GM19452 (cell line): ENCODE results near the gene RBM33.

Experiments
- ATAC-seq: cut with Tn5 transposase; IDR thresholded peaks from one replicate; pipeline ENCODE4 v1.9.1; 2021; ENCODE audit not compliant: unreplicated experiment

The RBM33 gene

GRCh38 chr7:155660059-155660757, 15.7 kb downstream of the RBM33 start:
- ATAC-seq, result peak; percentile 75

GRCh38 chr7:155660758-155661093, 16.3 kb downstream of the RBM33 start:
- ATAC-seq, result peak; percentile 74

DNA sequence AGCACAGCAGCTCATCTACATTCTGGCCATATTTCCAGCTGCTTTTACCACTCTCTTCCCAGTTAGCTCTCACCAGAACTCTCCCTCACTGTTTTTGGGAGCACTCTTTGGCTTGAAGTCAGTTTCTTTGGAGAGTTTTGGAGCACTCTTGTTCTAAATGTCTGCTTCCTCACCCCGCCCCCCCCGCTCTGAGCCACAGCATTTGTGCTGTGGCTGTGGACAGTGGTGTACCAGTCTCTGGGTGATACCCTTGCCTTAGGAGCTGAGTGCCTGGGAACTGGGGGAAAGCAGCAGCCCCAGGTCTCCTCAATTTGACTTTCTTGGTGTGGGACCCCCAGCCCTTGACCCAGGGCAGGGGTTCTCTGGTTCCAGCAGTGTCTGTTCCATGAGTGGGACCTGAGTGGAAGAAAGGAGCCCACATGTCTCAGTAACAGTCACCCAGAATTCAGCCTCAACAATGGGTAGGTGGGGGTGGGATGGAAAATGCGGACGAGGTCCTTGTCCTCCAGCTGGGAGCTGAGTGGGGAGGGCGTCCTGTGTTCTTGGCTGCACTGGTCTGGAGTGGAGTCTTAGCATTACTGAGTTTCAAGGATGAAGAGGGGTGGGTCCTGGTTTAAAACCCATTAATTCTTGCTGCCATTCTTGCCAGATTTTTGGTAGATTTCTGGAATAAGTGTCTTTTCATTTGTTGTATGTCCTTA, 18.0 kb downstream of the RBM33 start:
- ATAC-seq, result no peak

- ATAC-seq, result no peak
These were observed 19.5 kb downstream of the RBM33 start for GRCh38 chr7:155663937-155664336.

DNA sequence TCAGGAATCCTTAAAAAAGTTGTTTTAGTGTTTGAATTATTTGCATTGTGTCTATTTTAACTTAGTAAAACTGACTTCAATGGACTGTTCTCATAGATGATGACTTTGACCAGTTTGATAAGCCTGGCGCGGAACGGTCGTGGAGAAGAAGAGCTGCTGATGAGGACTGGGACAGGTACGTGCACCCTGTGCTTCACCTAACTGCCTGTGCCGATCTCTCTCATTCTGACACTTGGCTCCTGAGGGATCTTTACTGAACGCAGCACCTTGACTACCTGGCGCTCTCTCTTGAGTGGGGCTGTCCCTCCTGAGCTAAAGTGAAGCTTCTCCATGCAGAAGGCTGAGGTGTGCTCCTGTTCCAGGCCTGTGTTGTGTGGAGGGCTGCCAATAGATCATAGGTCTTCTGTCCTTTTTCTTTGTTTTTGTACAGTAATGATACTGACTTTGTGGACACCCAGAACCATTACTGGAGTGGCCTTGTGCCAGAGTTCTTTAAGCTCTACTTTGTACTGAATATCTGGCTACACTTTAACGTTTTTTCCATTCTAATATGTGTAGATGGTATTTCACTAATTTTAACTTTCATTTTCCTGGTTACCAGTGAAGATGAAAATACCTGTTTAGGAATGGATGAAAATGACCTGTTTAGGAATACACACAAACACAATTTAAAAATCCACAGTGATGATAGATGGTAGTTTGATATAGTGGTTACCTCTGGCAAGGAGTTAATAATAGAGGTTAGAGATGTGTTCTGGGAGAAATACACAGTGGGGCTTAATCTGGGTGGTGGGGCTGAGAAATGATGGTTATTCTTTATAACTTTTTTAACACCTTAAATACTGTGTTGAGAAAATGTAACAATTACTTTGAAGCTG, 20.9 kb downstream of the RBM33 start:
- ATAC-seq, result no peak

DNA sequence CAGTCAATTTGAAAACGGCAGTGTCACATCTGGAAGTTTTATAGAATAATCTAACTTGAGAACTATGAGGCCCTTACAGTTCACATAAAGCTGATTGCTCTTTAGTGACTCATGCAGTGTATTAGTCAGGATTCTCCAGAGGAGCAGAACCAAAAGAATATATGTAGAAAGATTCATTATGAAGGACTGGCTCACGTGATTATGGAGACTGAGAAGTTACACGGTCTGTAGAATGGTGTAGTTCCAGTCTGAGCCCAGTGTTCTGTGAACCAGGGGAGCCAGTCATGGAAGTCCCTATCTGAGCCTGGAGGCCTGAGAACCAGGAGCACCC, 21.5 kb downstream of the RBM33 start:
- no peak for ATAC-seq

DNA sequence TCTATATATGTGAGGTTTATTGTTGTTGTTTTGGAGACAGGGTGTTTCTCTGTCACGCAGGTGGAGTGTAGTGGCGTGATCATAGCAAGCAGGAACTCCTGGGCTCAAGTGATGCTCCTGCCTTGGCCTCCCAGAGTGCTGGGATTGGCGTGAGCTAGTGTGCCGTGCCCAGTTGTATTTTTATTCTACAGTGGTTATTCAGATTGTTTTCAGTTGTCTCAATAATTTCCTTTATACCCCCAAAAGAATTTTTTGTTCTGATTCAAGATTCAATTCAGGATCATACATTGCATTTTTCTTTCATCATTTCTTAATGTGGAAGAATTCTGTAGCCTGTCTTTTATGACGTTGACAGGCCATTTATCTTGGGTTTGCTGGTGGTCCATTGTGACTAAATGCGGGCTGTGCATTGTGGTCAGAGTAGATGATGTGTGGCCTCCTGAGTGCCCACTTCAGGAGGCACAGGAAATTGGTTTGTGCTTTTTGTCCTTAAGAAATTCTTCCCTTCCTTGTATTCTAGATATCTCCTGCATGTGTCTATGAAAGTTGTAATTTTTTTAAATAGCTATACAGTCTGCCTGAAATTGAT, 22.9 kb downstream of the RBM33 start:
- no peak for ATAC-seq

DNA sequence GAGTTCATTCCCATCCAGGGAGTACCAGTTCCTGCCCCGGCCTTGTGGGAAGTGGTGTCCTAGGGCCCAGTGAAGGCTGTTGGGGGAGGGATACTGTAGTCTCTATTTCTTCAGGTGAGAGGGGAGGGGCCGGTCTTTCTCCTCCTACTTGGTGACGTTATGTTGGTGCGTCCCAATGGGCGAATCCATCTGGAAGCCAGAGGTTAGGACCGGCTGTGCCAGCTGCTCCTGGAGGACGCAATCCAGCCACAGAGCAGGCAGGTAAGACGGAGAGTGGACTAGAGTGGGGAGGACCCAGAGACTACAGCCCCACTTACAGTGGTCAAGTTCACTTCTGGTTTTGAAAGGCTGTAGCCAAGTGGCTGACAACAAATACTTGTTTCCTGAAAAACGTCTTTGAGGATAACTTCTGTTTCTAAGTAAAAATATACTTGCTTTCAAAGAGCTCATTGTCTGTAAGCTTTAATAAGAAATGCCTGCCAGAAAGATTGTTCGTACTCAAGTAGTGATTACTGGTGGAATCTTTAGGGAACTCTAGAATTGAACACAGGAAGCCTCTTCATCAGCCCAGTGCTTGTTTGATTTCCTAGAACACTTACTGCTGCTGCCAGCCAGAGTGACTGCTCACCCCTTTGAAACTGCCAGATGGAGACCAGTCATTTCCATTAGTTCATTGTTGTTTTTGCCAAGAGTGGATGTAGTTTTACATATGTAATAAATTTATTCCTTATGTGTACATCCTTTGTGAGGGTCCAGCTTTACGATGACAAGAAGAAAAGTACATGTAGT, 25.4 kb downstream of the RBM33 start:
- ATAC-seq, result no peak

DNA sequence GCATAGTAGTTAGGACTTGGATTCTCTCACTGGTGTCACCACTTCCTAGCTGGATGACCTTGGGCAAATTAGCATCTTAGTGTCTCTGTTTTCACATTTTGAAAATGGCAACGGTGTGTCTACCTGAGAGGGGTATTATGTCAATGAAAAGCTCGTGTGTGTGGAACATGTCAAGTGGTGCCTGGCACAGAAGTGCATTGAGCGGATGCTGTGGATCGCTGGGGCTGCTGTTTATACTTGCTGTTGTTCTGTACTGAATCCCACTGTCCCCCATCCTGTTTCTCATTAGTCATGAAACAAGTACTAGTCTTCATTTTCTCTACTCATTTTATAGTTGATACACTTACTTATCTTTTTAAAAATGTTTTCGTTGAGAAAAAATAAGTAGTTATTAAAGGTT, 26.1 kb downstream of the RBM33 start:
- no peak for ATAC-seq

DNA sequence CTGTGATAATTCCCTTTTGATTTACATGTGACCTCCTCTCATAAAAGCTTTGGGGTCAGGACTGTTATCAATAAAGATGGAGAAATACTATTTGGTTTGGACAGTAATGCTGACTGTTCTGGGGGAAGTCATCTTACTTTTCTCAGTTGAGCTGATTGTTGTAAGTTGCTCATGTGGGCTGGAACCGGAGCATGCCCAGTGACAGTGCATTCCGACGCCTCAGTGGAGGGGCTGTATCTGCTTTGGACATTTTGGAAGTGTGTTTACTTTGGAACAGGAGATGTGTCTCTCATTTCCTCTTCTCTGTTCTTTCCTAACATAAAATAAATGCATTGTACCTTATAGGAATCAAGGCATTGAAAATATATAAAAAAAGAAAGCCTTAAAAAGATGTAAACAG, 30.1 kb downstream of the RBM33 start:
- no peak for ATAC-seq

DNA sequence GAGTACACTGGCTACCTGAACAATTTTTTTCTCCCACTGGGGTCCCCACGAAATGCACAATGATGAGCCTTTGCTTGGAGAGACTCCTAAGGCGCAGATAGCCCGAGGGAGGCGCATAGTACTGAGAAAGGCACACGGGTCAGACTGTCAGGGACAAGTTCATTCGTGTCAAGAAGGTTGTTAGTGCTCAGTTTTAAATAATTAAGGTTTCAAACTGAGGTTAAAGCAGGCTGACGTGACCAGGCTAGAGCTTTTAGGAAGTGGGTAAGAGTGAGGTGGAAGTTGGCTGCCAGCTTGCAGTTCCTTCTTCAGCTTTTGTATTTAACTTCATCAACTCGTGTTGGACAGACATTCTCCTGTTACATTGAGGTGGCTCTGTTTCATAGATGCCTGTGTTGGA, 31.6 kb downstream of the RBM33 start:
- peak; percentile 43 for ATAC-seq

- no peak for ATAC-seq
These were observed 33.2 kb downstream of the RBM33 start for GRCh38 chr7:155677688-155678087.

DNA sequence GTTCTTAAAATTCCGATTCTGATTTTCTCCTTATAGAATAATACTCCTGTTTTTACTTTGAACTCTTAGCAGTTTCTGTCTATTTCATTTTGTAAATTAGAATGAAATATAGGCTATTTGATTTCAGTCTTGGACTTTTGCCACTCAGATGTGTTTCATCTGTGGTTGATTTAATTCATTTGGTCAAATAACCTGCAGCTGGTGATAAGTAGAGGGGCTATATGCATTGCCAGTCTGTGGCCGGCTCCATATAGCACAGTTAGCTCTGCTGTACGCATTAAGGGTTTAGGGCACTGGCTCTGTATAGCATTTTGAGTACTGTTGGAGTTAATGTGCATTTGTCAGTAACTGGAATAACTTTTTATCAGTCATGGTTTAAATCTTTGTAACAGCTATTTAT, 35.7 kb downstream of the RBM33 start:
- ATAC-seq, result no peak

GRCh38 chr7:155680864-155681263, 36.4 kb downstream of the RBM33 start:
- no peak for ATAC-seq

DNA sequence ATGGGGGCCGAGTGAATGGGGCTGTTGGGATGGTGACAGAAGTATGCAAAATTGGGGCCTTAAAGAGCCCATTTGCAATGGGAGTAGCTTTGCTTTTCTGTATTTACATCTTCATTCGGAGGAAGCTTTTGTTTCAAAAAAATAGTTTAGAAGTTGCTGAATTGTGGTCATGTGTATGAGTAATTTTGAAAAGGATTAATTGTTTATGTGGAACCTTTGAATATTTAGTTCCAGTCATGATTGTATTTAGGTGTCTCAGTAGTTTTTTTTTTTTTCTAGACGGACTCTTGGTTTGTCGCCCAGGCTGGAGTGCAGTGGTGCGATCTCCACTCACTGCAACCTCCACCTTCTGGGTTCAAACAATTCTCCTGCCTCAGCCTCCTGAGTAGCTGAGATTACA, 37.2 kb downstream of the RBM33 start:
- no peak for ATAC-seq

DNA sequence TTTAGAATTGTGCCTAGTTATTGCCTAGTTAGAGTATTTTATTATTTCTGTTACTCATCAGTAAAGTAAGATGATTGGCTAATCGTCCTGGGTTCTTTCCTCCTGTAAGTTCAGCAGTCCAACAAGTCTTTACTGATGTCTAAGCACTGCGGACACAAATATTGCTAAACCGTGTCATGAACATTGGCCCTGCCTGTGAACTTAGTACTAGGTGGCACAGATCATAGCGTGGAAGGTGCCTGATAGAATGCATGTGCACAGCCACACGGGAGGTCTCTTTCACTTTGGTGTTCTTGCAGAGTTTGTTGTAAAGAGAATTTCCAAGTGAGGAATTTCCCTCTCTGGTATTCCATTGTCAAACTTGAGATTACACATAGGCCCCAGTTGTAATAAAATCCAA, 38.0 kb downstream of the RBM33 start:
- ATAC-seq, result no peak

DNA sequence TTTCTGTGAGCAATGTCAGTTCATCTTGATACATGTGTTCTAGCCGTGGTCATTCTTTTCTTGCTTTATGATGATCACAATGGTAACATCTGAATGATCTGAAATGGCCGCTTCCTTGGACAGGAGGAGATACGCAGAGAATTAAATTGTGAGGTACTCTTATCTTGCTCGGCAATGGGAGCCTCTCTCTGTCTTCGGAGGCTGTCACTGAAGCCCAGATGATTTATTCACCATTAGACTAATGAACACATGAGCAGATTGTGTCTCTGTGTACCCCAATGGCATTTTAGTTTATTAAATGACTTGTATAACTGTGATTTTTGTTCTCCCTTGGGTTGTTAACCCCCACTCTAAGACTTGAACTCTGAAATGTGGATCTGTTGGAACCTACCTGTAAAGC, 38.6 kb downstream of the RBM33 start:
- ATAC-seq, result no peak

DNA sequence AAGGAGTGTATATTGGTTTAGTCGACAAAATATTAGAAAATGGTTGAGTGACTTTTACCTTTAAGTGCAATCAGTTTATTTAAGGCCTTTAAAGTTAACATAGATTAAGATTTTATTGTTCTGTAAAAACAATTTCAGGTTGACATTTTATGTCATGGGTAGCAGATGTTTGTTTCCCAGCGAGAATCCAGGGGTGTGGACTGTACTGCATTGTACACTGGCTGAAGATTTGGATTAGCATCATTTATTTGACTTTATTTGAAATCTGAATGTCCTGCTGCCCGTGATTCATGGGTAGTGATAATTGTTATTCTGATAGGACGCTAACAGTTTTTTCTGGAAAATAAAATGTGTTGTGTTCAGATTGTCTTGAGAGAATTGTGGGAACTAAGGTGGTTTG, 39.3 kb downstream of the RBM33 start:
- ATAC-seq, result no peak

GRCh38 chr7:155684543-155684942, 40.1 kb downstream of the RBM33 start:
- ATAC-seq, result no peak

DNA sequence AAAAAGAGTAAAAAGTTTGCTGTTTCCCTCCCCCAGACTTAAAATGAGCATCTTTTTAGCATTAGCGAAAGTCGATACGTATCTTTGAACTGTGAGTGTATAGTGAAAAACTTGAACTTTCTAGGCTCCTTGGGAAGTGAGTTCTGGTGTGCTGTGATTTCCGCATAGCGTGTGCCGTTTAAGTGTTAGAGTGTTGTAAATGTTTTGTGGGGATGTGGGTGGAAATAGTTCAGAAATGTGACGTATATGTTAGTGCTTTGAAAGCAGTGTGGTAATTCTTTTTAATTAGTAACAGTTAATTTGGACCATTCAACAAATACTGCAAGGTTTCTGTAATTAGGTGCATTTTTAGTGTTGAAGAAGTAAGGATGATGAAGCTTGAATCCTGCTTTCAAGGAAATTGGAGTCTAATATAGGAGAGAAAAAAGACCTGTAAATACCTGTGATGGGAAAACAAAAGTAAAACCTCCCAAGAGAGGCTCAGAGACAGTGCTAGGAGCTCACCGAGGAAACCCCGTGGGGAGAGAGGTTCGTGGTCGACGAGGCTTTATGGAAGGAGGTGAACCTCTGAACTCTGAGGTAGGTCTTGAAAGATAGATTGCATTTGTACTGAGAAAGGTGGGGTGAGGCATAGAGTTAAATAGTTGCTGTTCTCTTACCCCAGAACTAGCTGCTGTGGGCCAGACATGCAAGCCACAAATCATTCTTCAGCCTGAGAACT, 40.8 kb downstream of the RBM33 start:
- ATAC-seq, result peak; percentile 92
